HTERT RPE-1 (cell line): ENCODE measurements around the gene ATP6V0E2.

Experiments used
- in situ Hi-C: fragments of 300-500 bp; cut with MboI; formaldehyde crosslinking; loops from 4 replicates; pipeline ENCODE4 v1.14.3; 2020; ENCODE audit warnings: low sequenced_read_pairs

ATP6V0E2 gene

DNA sequence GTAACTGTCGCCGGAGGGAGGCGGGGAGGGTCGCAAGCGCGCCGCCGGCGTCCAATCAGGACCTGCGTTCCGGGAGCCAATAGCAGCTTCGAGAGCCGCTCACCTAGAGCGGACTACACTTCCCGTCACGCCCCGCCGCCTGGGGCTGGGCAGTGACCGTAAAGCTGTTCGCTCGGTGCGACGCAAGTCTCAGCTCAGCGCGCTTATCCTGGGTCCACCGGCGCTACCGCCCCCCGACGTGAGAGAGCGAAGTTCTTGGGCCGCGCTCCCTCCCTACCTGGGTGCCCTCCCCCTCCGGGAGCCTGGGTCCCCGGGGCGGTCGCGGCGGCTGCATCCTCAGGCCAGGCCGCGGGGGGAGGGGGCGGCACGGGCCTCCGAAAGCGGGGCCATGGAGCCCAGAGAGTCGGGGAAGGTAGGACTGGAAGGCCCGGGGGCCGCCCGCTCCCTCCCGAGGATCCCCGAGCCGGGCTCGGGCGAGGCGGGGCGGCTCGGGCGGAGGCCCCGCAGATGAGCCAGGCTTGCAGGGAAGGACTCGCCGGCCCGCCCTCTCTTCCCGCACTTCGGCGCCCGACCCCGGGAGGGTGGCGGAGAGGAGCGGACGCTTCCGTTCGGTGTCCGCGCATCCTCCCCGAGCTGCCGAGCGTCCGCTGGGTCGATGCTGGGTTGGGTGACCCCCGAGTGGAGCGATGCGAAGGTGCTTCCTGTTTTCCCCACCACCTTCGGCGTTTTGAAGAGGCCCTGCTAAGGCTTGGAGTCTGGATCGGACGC, 35.4 kb upstream of the ATP6V0E2 start, which contains the start of gene ZNF862:
Gene ZNF862 (plus strand): TSS at position 152 of the 768 bp plus-strand sequence. CDS start 237 bp downstream, at position 389.
- in situ Hi-C loops: no loop called here

- in situ Hi-C loops: no loop called here
Measured at GRCh38 chr7:149838992-149839408, 34.8 kb upstream of the ATP6V0E2 start.

DNA sequence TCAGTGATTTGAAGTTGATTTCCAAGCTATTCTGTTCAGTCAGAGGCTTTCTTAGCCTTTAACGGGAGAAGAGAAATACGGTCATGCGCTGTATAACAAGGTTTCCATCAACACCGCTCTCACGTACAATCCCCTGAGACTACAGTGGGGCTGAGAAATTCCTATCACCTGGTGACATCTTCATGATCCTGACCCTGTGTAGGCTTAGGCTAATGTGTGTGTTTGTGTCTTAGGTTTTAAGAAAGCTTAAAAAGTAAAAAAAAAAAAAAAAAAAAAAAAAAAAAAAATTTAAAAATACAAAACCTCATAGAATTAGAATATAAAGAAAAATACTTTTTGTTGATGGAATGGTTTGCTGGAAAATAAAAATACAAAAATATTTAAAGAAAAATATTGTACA, 33.8 kb upstream of the ATP6V0E2 start:
- in situ Hi-C loops: no loop called here

GRCh38 chr7:149843566-149843965, 30.2 kb upstream of the ATP6V0E2 start:
- in situ Hi-C loops: no loop called here

DNA sequence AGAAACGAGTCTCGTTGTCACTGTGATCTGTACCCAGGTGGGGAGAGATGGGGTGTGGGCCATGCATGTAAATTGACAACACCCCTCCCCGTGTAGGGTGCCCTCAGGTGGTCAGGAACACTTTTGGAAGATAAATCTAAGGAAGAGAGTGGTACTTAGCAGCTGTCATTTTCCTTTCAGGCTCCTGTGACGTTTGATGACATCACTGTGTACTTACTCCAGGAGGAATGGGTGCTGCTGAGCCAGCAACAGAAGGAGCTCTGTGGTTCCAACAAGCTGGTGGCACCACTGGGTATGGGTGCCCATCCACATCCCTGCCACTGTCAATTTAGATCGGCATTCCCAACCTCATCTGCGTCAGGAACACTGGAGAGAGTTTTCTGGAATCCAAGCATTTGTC, 29.3 kb upstream of the ATP6V0E2 start:
- in situ Hi-C loops: no loop called here

GRCh38 chr7:149845257-149845980, 28.4 kb upstream of the ATP6V0E2 start:
- in situ Hi-C loops: no loop called here

DNA sequence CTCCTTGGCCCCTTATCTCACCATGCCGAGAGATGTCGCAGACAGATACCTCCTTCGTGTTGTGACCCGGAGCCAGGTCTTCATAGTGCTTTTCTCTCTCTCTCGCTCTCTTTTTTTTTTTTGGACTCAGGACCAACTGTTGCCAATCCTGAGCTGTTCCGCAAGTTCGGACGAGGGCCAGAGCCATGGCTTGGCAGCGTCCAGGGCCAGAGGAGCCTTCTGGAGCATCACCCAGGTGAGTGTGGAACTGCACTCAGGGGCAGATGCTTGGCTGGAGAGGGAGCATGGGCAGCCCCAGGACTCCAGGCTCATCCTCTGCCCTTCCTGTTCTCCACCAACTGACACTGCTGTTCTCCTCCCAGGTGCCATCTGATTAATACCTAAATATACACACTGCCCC, 27.7 kb upstream of the ATP6V0E2 start:
- in situ Hi-C loops: no loop called here

DNA sequence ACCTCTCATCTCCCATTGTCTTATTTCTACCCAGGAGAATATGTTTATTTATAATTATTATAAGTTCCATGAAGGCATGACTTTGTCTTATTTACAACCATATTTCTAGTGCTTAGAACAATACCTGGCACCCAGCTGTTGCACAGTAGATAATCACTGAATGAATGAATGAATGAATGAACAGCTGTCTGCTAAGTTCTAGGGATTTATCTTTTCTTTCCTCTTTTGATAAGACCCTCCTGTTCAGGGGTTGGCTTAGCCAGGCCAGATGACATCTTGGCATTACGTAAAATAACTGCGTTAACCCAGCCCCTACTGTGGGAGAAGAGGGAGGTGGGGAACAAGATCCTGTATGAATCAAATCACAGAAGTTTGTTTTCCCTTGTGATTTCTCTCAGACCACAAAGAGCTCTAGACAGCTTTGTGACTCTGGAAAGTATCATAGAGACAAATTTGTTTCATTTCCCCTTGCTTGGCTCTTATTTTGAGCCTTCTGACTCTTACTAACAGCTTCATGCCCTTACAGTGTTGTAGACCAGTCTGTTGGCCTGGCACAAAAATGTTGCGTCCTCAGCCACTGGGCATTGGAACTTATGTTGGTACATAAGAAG, 27.2 kb upstream of the ATP6V0E2 start:
- in situ Hi-C loops: no loop called here

DNA sequence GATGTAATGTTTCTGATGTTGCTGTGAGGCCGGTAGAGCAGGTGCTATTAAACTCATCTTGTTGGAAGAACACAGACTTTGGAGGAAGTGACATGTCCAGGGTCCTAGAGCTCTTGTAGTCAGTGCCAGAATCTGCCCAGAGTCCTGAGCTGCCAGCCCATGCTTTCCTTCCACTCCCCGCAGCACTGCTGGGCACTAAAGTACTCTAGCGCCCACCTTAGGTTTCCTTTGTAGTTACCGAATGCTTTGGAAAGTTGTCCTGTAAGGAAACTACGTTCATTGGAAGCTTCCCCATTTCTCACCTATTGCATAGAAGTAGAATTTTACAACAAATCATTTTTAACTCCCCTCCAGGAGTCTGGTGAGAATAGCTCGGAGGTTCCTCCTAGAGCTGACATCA, 24.6 kb upstream of the ATP6V0E2 start:
- in situ Hi-C loops: no loop called here

DNA sequence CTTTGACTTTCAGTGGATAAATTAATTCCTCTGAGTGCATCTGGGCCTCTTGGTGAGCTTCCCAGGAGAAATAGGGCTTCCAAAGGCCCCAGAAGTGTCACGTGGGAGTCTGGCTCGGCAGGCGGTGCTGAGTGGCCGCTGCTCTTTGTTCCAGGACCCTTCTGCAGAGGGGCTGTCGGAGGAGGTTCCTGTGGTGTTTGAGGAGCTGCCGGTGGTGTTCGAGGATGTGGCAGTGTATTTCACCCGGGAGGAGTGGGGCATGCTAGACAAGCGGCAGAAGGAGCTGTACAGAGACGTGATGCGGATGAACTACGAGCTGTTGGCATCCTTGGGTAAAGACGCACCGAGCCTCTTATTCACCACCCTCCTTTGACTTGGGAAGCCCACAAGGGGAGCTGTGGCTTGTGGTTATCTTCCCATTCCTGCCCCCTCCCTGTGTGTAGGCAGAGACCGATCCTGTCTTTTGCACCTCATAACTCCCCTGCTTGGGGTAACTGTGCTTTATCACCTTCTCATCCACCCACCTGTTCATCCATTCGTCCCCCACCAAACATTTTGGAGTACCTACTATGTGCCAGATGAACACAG, 23.7 kb upstream of the ATP6V0E2 start:
- in situ Hi-C loops: no loop called here

DNA sequence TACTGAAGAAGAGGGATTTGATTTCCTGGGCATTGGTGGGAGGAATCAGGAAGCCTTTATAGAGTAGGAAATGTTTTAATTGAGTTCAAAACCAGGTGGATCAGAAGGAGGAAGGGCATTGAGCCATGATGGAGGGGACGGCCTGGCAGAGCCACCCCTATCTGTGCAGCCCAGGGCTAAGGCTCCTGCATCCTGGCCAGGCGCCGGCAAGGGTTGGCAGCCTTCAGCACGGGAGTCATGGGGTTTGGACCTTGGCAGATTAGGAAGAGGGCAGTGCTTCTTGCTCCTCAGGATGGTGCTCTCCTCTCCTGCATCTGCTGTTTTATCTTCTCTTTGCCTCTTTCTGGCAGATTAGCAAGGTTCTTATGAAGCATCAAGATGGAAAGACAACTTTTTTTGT, 23.1 kb upstream of the ATP6V0E2 start:
- in situ Hi-C loops: no loop called here

GRCh38 chr7:149851449-149851848, 22.3 kb upstream of the ATP6V0E2 start:
- in situ Hi-C loops: no loop called here

DNA sequence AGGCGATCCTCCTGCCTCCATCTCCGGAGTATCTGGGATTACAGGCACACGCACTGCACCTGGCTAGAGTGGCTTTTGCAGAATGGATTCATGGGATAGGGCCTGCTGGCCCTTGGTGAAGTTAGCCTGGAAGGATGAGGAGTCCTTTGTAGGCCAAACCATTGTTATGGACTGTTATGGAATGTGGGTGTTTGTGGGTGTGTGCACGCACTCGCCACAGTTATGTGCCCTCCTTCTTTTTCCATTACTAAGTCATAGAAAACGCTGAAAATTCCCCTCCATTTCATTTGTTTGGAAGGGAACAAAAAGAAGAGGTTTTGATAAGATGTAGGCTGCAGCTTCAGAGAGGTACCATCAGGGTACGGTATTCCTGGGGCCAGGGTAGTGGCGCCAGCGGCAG, 20.6 kb upstream of the ATP6V0E2 start:
- in situ Hi-C loops: no loop called here

DNA sequence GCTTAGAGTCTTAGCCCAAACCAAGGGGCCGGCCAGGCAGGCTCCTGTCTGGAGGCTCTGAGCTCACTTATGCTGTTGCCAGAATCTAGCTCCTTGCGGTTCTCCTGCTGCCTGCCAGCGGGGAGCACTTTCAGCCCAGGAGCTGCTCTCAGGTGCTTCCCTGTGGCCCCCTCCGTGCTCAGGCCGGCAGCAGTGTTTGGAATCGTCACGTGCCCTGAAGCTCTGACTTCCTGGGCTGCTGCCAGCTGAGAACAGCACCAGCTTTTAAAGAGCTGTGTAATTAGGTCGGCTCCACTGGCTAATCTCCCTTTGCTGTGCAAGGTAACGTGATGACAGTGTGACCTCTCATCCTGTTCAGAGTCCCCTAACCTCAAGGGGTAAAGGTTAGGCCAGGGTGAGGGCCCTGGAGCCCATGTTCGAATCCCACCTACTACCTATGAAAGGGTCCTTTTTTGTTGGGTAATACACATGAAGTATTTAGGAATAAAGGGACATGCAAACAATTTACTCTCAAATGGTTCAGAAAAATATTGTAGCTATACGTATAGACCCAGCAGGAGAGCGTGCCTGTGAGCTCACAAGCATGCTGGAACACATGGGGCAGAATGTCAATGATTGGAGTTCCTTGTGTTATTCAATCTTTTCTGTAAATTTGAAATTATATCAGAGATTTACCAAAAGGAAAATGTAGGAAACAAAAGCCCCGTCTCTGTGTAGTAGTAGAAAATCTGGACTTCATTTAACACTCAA, 19.0 kb upstream of the ATP6V0E2 start:
- in situ Hi-C loops: no loop called here

GRCh38 chr7:149855361-149856305, 18.1 kb upstream of the ATP6V0E2 start:
- in situ Hi-C loops: no loop called here

DNA sequence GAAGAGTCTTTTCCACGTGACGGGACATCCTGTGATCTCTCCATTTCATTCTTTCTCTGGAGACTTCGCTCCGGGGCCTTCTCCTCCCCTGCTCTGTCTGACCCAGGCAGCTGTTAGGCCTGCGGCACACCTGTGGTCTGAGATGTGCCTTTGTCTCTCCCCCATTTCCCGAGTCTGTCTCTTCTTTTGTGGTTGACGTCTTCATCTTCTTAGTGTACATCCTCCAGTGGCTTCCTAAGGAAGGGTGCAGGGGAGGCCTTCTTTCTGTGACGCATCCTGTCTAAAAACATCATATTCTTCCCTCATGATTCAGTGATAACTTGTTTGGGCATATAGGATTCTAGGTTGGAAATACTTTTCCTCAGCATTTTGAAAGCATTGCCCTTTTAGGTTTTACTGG, 17.2 kb upstream of the ATP6V0E2 start:
- in situ Hi-C loops: no loop called here

- in situ Hi-C loops: no loop called here
Measured at GRCh38 chr7:149859369-149859768, 14.4 kb upstream of the ATP6V0E2 start.

DNA sequence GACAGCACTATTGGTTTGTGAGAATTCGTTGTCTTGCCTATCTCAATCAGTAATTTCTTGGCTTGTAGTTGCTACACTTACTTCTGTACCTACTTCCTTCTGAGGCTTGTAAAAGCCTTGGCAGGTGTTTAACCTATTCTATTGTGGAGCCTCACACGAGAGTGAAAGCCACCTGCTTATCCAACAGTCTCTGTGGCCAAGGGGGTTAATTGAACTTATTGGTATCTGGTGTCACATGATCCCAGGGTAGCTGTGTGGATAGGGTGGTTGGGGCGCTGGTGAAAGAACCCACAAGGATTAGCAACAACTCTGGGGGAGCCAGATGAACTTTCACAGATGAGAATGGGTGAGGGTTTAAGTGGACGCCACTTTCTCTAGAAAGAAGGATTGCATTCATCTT, 13.9 kb upstream of the ATP6V0E2 start:
- in situ Hi-C loops: no loop called here

DNA sequence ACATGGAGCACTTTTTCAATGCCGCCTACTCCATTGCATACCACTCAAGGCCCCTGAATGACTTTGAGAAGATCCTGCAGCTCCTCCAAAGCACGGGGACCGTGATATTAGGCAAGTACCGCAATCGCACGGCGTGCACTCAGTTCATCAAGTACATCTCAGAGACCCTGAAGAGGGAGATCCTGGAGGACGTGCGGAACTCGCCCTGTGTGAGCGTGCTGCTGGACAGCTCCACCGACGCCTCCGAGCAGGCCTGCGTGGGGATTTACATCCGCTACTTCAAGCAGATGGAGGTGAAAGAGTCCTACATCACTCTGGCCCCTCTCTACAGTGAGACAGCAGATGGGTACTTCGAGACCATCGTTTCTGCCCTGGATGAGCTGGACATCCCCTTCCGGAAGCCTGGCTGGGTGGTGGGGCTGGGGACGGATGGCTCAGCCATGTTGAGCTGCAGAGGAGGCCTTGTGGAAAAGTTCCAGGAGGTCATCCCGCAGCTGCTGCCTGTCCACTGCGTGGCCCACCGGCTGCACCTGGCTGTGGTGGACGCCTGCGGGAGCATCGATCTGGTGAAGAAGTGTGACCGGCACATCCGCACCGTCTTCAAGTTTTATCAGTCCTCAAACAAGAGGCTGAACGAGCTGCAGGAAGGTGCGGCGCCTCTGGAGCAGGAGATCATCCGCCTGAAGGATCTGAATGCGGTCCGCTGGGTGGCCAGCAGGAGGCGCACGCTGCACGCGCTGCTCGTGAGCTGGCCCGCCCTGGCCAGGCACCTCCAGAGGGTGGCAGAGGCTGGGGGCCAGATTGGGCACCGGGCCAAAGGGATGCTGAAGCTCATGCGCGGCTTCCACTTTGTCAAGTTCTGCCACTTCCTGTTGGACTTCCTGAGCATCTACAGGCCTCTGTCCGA, 12.7 kb upstream of the ATP6V0E2 start:
- in situ Hi-C loops: no loop called here
